AG10803 (cell line): ENCODE results near the gene PARP14.
A peak's percentile ranks its signal among the peaks of the same experiment; 100 is the strongest.

Experiments
- DNase-seq: peaks from one replicate; pipeline ENCODE4 v3.0.0; 2010; ENCODE audit warnings: low read depth
- H3K4me3 ChIP-seq: 2 replicates; pipeline ENCODE4 v1.5.1; 2011; ENCODE audit warnings: mild to moderate bottlenecking, low read length, control low read depth
- CTCF ChIP-seq: conservative IDR thresholded peaks from 2 replicates; pipeline ENCODE4 v1.5.1; 2011; ENCODE audit warnings: mild to moderate bottlenecking, low read length, control low read depth, inconsistent platforms

PARP14 gene

GRCh38 chr3:122748347-122748746 lies 67.7 kb downstream of the PARP14 start:
- no peak for TF ChIP-seq CTCF
- H3K4me3 ChIP-seq = no peak overlapping the region
- no peak for DNase-seq

- TF ChIP-seq CTCF = peak; percentile 84
- no peak overlapping the region for H3K4me3 ChIP-seq
- peak; percentile 39 for DNase-seq
Measured at GRCh38 chr3:122754929-122755328, 74.3 kb downstream of the PARP14 start.

- DNase-seq = no peak
- TF ChIP-seq CTCF = no peak
- H3K4me3 ChIP-seq = no peak overlapping the region
Measured at GRCh38 chr3:122755491-122755890, 74.9 kb downstream of the PARP14 start.

- peak; percentile 93 for DNase-seq
- TF ChIP-seq CTCF = no peak
- H3K4me3 ChIP-seq = no peak overlapping the region
Measured at GRCh38 chr3:122758877-122759560, 78.4 kb downstream of the PARP14 start.

- no peak for TF ChIP-seq CTCF
- no peak overlapping the region for H3K4me3 ChIP-seq
- DNase-seq = peak; percentile 25
Measured at GRCh38 chr3:122760453-122761271, 80.0 kb downstream of the PARP14 start.

- no peak for DNase-seq
- no peak overlapping the region for H3K4me3 ChIP-seq
- no peak for TF ChIP-seq CTCF
Measured at GRCh38 chr3:122766430-122766829, 85.8 kb downstream of the PARP14 start.
